ENCODE results near the gene UBA1.

- TF ChIP-seq CTCF (IDR thresholded peaks at IDR 0.05; ENCODE audit: low read depth, low read length, poor library complexity, severe bottlenecking) (no peak), EZH2phosphoT487 (IDR thresholded peaks at IDR 0.05; ENCODE audit: borderline replicate concordance, low read length) (no peak)
Observed at GRCh38 chrX:47226071-47226470, 32.4 kb downstream of the UBA1 start.
